Measurements from ENCODE around the gene PDP2. TPM values are rescaled to one million over a fixed set of nuclear protein-coding genes. Genes with fewer than 3 reads are reported as not detected.

PDP2 gene
- total RNA-seq, 1 donor from 2014 or later = 25.0 TPM

DNA sequence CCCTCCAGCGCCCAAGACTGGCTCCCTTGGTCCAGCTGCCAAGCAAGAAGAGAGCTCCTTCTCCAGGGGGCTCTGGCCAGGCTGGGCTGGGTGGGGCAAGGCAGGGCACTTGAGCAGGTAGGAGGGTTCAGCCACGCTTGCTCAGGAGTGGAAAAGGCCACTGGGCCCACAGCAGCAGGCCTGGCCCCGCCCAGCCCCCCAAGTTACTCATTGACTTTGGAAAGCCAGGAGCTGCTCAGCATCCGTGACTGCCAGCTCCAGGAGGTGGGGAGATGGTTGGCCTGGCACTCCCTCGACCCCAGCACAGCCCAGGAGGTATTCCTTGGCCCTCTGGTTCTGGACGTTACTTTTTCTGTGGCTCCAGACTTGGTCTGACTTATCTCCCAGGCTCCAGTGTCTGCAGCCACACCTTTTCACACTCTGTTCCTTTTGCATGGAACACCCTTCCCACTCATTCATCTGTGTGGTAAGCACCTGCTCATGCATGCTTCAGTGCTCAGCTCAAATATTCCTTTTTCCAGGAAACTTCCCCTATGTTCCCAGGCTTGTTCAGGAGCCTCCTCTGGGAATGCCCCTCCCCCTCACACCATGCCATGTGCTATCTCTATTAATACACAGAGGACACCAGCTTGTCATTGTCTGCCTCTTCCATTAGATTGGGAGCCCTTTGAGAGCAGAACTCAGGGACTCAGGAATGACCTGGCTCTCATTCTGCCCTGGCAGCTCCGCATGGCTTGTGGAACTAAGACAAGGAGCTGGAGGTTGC lies 38.7 kb downstream of the PDP2 start, which contains the start of gene CDH16:
Gene CDH16 (minus strand): TSS at position 83 of the 766 bp plus-strand sequence. CDS start 820 bp downstream, outside the sequence.
- intact Hi-C loops (cut with micrococcal nuclease) = no loop called here

DNA sequence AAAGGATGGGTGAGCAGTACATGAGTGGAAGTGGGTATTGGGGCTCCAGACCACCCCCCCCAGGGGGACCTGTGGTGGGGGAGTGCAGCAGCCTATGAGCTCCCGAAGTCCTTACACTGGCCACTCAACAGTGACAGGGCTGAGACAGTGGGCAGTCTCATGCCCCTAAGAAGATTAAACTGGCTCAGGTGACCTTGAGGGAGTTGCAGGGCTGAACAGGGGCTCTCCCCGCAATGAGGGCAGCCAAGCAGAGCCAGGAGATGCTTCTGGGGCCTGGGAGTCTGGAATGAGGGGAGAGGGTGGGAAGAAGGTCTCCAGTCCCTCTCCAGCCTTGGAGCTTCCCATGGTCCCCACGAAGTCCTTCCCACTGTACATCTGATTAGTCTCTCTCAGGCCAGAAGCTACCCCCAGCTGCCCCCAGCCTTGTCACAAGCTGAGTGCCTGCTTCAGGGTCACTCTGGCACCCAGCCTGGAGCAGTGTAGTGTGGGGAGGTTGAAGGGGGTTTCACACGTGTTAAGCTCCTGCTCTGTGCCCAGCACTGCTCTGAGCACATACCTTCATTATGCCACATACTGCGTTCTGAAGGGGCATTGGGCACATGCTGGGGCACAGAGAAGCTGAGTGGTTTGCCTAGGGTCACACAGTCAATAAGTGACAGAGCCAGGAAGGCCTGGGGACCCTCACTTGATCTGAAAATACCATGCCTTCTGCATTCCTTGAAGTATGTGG lies 39.4 kb downstream of the PDP2 start:
- intact Hi-C loops (cut with micrococcal nuclease) = no loop called here

DNA sequence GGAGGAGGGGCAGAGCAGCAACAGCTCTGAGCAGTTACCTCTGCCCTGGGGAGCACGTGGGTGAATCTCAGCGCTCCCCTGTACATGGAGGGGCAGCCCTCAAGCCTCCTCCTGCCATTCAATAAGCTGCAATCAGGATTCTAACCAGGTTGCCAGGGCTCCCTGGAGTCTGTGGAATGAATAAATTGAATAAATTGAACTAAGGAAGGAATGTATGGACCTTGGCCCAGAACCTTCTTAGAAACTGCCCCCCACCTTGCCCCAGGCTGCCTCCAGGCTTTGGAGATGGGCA lies 39.9 kb downstream of the PDP2 start:
- intact Hi-C loops (cut with micrococcal nuclease) = no loop called here

GRCh38 chr16:66920924-66921680 lies 40.8 kb downstream of the PDP2 start:
- intact Hi-C loops (cut with micrococcal nuclease) = no loop called here

- intact Hi-C loops (cut with micrococcal nuclease) = no loop called here
Observed at GRCh38 chr16:66921729-66922450, 41.6 kb downstream of the PDP2 start.

GRCh38 chr16:66923247-66923731 lies 43.0 kb downstream of the PDP2 start:
- intact Hi-C loops (cut with micrococcal nuclease) = no loop called here

DNA sequence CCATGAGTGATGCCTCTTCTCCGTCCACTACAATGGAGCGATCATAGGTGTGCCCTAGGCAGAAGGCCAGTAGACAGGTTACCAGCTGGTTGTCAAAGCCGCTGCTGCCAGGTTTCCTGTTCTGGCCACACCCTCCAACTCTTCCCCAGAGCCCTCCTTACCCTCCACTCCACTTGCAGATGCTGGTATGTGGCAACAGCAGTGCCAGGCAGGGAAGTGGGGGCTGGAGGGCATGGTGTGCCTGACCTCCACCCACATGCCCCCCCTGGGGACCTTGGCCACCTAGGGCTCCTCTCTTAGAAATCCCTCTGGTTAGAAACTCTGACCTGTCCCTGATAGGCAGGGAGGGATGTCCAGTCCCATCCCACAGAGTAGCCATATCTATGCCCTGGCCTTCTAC lies 43.6 kb downstream of the PDP2 start:
- intact Hi-C loops (cut with micrococcal nuclease) = no loop called here

DNA sequence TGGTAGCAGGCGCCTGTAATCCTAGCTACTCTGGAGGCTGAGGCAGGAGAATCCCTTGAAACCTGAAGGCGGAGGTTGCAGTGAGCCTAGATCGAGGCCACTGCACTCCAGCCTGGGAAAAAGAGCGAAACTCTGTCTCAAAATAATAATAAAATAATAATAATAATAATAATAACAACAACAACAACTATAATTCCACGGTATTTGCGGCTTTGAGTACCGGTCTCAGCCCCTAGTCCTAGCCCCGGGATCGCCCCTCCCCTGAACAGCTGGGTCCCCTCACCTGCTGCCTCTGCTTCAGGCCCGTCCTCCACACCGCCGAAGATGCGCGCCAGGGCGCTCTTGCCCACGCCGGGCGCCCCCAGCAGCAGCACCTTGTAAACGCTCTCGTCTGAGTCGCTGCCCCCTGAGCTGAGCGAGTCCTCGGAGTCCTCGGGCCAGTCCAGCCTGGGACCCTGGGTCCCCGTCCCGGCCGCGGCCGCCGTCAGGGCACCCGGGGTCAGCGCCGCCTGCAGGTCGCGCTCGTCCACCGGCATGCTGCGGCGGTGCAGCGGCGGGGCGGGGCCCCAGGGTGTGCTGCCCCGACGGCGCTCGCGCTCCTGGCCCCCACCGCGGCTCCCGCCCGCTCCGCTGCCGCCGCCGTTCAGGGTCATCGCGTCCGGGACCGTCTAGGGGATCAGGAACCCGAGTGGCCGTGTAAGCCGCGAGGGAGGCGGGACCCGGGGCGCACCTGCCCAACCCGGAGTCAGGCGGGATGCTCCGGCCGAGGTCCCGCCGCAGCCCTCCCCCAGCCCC lies 44.4 kb downstream of the PDP2 start:
- intact Hi-C loops (cut with micrococcal nuclease) = no loop called here

DNA sequence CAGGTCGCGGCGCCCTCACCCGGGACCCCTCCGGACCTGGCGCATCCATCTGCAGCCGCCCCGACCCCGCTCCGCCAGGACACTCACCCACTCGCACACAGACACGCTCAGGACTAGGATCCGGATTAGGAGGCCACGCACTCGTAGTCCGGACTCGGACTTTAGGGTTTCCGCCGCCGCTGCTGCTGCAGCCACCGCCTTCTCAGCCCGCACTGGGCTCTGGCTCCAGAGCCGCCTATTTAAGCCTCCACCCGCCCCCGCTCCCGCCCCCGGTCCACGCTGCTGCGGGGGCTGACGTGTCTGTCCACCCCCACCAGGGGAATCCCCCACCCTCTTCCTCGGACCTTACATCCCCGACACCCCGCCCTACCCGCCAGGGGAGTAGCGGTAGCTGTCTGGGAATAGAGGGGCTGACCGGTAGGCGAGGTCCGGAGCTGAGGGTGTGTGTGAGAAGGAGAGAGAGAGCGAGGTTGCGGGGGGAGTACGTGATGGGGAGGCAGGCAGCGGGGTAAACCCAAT lies 45.1 kb downstream of the PDP2 start, which contains the start of gene RRAD:
Gene RRAD (minus strand): TSS at position 214 of the 519 bp plus-strand sequence. CDS start 356 bp downstream, outside the sequence.
- intact Hi-C loops (cut with micrococcal nuclease) = no loop called here

DNA sequence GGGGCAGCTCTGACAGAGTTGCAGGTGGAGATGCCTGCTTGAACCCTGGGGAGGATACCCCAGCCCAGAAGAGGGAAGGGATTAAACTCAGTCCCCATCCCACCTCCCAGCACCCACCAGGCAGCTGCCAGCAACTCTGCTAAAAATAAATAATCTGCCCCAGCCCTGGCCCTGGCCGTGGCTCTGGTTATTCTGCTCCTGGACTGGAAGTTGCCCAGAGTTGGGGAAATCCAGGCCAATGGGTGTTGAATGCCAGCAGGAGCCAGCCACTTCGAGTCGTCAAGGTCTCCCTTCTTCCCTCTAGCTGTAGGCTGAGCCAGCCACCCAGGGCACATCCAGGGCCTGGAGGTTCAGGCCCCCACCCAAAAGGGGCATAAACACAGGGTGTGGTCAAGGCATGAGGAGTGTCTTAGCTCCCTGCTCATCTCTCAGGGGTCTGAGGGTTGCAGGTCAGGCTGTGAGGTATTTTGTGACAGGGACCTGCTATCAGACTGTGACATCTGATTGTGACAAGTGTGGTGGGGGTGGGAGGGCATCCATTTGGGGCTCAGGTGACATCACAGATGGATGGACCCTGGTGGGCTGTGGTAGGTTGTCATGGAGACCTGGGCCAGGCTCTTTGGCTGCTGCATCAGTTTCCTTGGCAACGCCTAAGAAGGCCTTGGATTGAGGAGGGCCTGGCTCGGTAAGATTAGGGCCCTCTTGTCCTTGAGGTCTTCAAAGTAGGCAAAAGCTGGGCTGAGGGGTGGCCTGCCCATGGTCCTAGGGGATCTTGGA lies 46.0 kb downstream of the PDP2 start:
- intact Hi-C loops (cut with micrococcal nuclease) = no loop called here

- intact Hi-C loops (cut with micrococcal nuclease) = no loop called here
Observed at GRCh38 chr16:66926961-66927436, 46.7 kb downstream of the PDP2 start.

- intact Hi-C loops (cut with micrococcal nuclease) = no loop called here
Observed at GRCh38 chr16:66927918-66928649, 47.8 kb downstream of the PDP2 start.

- intact Hi-C loops (cut with micrococcal nuclease) = no loop called here
Observed at GRCh38 chr16:66928702-66929388, 48.5 kb downstream of the PDP2 start.

DNA sequence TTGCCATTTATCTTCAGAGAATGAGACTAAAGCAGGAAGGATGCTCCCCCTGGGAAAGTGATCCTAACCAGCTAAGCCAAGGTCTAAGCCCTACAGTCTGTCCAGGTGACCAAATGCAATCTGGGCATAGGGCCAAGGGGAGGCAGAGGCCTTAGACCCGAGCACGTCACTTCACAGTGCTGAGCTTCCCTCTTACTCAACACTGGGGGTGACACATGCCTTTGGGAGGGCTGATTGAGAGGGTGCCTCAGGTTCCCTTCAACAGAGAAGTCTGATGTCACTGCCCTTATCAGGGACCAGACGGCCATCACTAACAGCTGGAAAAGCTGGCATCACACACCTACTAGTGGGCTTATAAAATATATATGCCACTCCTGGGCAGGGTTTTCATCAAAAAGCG lies 49.9 kb downstream of the PDP2 start:
- intact Hi-C loops (cut with micrococcal nuclease) = no loop called here

GRCh38 chr16:66931665-66932064 lies 51.4 kb downstream of the PDP2 start:
- intact Hi-C loops (cut with micrococcal nuclease) = no loop called here

GRCh38 chr16:66932076-66932475 lies 51.8 kb downstream of the PDP2 start:
- intact Hi-C loops (cut with micrococcal nuclease) = no loop called here

DNA sequence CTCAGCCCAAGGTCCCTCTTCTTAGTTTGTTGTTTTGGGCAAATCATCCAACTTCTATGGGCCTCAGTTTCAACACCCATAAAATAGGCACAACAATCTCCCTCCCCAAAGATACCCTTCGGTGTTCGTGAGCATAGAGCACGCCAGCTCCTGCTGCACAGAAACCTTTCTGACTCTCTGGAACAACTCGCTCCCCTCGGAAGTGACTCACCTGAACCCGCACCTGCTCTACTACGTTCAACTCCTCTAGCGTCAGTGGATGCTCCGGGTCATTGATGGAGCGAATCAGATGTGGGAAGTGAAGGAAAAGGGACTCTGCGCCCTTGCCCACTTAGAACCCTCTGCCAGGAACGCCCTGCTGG lies 53.4 kb downstream of the PDP2 start:
- intact Hi-C loops (cut with micrococcal nuclease) = loop anchor here (2.0 kb wide), 2 partner anchors 39 to 61 kb away; no protein-coding TSS in a partner anchor

All from T-helper 2 cell treated with Interferon-gamma antibody and Interleukin-4, amounts not matched to agents 100 ng/mL and 5 ng/mL, for 36 hours (primary cell).